ENCODE measurements around the gene NRIP2. TPM values are rescaled to one million over a fixed set of nuclear protein-coding genes. Genes with fewer than 3 reads are reported as not detected.

Gene NRIP2
- total RNA-seq, 1 experiment from 2014 or later: not detected

DNA sequence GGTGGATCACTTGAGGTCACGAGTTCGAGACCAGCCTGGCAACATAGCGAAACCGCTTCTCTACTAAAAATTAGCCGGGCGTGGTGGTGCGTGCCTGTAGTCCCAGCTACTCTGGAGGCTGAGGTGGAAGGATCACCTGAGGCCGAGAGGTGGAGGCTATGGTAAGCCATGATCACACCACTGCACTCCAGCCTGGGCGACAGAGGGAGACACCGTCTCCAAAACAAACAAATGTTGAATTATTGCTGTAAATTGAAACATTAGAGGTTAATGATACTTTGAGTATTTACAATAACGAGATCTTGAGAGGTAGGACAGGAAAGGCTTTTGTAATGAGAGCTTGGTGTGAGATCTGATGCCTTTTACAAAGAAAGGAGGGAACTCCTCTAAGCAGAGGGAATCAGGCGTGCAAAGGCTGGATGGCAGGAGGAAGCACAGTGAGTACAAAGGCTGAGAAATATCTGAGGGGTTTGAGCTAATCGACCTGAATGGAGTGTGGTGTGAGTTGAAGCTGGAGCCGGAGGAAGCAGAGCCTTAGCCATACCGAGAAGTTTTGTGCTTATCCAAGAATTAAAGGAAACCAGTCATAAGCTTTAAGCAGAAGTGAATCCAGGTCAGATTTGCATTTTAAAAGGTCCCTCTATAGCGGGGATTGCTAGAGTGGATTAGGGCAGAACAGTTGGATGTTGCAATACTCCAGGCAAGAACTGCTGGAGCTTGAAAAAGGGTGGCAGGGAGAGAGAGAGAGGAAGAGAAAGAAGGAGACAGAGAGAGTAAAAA is 43.3 kb upstream of the NRIP2 start:
- no TSS peak for BruUV-seq (replicated peaks)
- Histone ChIP-seq H3K27me3 (ENCODE audit: control insufficient read depth, insufficient read depth, low read length) (no peaks in the 10 kb centered on the region), H3K36me3 (ENCODE audit: control insufficient read depth, insufficient read depth, low read length) (no peaks in the 10 kb centered on the region; the same call in none of the 2 replicates), H3K27ac (ENCODE audit: low read length) (peak overlapping the region; percentile 98), H3K4me1 (ENCODE audit: control insufficient read depth, insufficient read depth, low read length) (peaks cover 7% of the 10 kb centered on the region), H3K9me3 (ENCODE audit: control insufficient read depth, insufficient read depth, low read depth, low read length) (no peaks in the 10 kb centered on the region), H3K4me3 (ENCODE audit: low read depth in 2 of 2, low read length in 2 of 2) (peak overlapping the region; percentile 83 to 95)
- ChIA-PET CTCF (no interaction called here), POLR2A (no interaction called here)
- ATAC-seq: no peak
- in situ Hi-C loops (cut with HindIII; ENCODE audit: low pct_unique_long_range_greater_than_20kb, low sequenced_read_pairs): no loop called here
- intact Hi-C loops (cut with micrococcal nuclease; ENCODE audit: unreplicated experiment): no loop called here
- no peak for DNase-seq (ENCODE audit: low read depth, low spot score)
- TF ChIP-seq, protein P1, sequence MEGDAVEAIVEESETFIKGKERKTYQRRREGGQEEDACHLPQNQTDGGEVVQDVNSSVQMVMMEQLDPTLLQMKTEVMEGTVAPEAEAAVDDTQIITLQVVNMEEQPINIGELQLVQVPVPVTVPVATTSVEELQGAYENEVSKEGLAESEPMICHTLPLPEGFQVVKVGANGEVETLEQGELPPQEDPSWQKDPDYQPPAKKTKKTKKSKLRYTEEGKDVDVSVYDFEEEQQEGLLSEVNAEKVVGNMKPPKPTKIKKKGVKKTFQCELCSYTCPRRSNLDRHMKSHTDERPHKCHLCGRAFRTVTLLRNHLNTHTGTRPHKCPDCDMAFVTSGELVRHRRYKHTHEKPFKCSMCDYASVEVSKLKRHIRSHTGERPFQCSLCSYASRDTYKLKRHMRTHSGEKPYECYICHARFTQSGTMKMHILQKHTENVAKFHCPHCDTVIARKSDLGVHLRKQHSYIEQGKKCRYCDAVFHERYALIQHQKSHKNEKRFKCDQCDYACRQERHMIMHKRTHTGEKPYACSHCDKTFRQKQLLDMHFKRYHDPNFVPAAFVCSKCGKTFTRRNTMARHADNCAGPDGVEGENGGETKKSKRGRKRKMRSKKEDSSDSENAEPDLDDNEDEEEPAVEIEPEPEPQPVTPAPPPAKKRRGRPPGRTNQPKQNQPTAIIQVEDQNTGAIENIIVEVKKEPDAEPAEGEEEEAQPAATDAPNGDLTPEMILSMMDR (IDR thresholded peaks at IDR 0.05): no peak
- TF ChIP-seq SIN3A (IDR thresholded peaks at IDR 0.05; ENCODE audit: borderline replicate concordance, insufficient read depth, low read depth, low read length): no peak
- TF ChIP-seq POLR2AphosphoS5 (IDR thresholded peaks at IDR 0.05; ENCODE audit: low read depth, low read length): no peak
- TF ChIP-seq TCF7L2 (IDR thresholded peaks at IDR 0.05; ENCODE audit: low read depth, low read length): no peak
- TF ChIP-seq, protein P2, sequence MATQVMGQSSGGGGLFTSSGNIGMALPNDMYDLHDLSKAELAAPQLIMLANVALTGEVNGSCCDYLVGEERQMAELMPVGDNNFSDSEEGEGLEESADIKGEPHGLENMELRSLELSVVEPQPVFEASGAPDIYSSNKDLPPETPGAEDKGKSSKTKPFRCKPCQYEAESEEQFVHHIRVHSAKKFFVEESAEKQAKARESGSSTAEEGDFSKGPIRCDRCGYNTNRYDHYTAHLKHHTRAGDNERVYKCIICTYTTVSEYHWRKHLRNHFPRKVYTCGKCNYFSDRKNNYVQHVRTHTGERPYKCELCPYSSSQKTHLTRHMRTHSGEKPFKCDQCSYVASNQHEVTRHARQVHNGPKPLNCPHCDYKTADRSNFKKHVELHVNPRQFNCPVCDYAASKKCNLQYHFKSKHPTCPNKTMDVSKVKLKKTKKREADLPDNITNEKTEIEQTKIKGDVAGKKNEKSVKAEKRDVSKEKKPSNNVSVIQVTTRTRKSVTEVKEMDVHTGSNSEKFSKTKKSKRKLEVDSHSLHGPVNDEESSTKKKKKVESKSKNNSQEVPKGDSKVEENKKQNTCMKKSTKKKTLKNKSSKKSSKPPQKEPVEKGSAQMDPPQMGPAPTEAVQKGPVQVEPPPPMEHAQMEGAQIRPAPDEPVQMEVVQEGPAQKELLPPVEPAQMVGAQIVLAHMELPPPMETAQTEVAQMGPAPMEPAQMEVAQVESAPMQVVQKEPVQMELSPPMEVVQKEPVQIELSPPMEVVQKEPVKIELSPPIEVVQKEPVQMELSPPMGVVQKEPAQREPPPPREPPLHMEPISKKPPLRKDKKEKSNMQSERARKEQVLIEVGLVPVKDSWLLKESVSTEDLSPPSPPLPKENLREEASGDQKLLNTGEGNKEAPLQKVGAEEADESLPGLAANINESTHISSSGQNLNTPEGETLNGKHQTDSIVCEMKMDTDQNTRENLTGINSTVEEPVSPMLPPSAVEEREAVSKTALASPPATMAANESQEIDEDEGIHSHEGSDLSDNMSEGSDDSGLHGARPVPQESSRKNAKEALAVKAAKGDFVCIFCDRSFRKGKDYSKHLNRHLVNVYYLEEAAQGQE (IDR thresholded peaks at IDR 0.05; ENCODE audit: insufficient read depth in 1 of 2, low read depth in 2 of 2, low read length in 1 of 2): no peak

DNA sequence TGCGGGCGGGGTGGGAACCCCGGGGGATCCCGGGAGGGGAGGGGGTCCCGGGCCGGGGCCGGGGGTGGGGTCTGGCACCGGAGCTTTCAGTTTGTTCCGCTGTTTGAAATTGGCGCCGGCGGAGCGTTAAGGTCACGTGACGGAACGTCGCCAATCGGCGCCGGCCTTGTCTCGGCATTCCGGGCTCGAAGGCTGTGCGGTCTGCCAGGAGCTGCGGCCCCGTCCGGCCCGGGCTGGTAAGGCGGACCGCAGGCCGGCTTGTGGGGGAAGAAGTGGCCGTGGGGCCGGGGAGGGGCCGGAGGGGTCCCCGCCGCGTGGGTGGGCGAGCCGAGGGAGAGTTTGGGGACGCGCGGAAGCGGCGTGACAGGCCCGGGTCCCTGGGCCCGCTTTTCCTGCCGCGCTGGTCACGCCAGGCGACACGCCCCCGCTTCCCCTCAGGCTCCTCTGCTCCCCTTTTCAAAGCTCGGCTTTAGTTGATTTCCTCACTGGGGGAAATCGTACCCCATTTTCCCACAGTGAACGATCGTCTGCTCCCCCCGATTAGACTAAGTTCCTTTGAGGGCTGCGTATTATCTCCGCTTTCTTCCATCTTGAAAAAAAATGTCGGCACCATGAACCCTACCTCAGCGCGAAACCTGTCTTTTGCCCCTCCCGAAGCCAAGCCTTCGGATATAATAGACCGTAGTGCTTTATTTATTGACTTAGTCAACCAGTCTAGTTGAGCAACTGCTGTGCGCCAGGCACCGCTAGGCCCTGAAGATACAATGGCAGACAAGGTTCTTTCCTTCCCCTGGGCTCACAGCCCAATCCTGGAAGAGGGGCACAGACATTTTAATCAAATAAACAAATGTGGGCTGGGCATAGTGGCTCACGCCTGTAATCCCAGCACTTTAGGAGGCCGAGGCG is 42.5 kb upstream of the NRIP2 start, which contains the start of the genes FOXM1 and RHNO1:
TSS of gene FOXM1 (minus strand) at position 128 of the 906 bp plus-strand sequence. CDS start 2,696 bp downstream, outside the sequence.
TSS of gene RHNO1 (plus strand) at position 177 of the 906 bp plus-strand sequence. CDS start 8,144 bp downstream, outside the sequence.
- CTCF ChIA-PET: interaction anchor here (0.8 kb wide), 1 partner anchor 196 kb away, joined by 3 read pairs; no protein-coding TSS in a partner anchor

More for the DNA sequence above, 42.5 kb upstream of the NRIP2 start, which contains the start of the genes FOXM1 and RHNO1:
- ATAC-seq (peak; percentile 95), DNase-seq (ENCODE audit: low read depth, low spot score) (no peak)
- Histone ChIP-seq H3K36me3 (ENCODE audit: control insufficient read depth, insufficient read depth, low read length) (no peaks in the 10 kb centered on the region; the same call in none of the 2 replicates), H3K27ac (ENCODE audit: low read length) (peak within 1 kb of the TSS; percentile 98), H3K4me1 (ENCODE audit: control insufficient read depth, insufficient read depth, low read length) (peaks cover 7% of the 10 kb centered on the region), H3K4me3 (ENCODE audit: low read depth in 2 of 2, low read length in 2 of 2) (peak within 1 kb of the TSS; percentile 83 to 95), H3K9me3 (ENCODE audit: control insufficient read depth, insufficient read depth, low read depth, low read length) (no peaks in the 10 kb centered on the region), H3K27me3 (ENCODE audit: control insufficient read depth, insufficient read depth, low read length) (no peaks in the 10 kb centered on the region)
- POLR2A ChIA-PET: interaction anchor here (0.7 kb wide), 1 partner anchor 96 kb away, joined by 9 read pairs; no protein-coding TSS in a partner anchor
- intact Hi-C loops (cut with micrococcal nuclease; ENCODE audit: unreplicated experiment) (no loop called here), in situ Hi-C loops (cut with HindIII; ENCODE audit: low pct_unique_long_range_greater_than_20kb, low sequenced_read_pairs) (no loop called here)
- TSS peak; percentile 89 for BruUV-seq (replicated peaks)
- peak; percentile 62 for TF ChIP-seq POLR2AphosphoS5 (IDR thresholded peaks at IDR 0.05; ENCODE audit: low read depth, low read length)
- peak; percentile 42; the same call in 1 of the 2 replicates for TF ChIP-seq SIN3A (IDR thresholded peaks at IDR 0.05; ENCODE audit: borderline replicate concordance, insufficient read depth, low read depth, low read length)
- TF ChIP-seq, protein P1 (IDR thresholded peaks at IDR 0.05): no peak
- TF ChIP-seq, protein P2 (IDR thresholded peaks at IDR 0.05; ENCODE audit: insufficient read depth in 1 of 2, low read depth in 2 of 2, low read length in 1 of 2): no peak
- TF ChIP-seq TCF7L2 (IDR thresholded peaks at IDR 0.05; ENCODE audit: low read depth, low read length): no peak

Measured in Panc1 (cell line).